ENCODE measurements around the gene EXOC5.
"Not testable (repeated sequence)": the region's sequence is repeated elsewhere in the genome, so short reads cannot be mapped to it uniquely, and the experiment has no call there.

EXOC5 gene

GRCh38 chr14:57268161-57269069, at the start of gene EXOC5, which contains the start of gene AP5M1:
TSS of gene EXOC5 (minus strand) at chr14:57268905. CDS start at chr14:57268648, 257 bp downstream.
TSS of gene AP5M1 (plus strand) at chr14:57268971. CDS start at chr14:57269315, 344 bp downstream.
- DNase-seq, result peak; percentile 89

- DNase-seq, result peak; percentile 60
Measured at GRCh38 chr14:57317248-57317833, 48.6 kb upstream of the EXOC5 start.

GRCh38 chr14:57314396-57315089, 45.8 kb upstream of the EXOC5 start:
- no peak for DNase-seq

- DNase-seq, result no peak
Measured at GRCh38 chr14:57302883-57303282, 34.2 kb upstream of the EXOC5 start.

GRCh38 chr14:57299511-57299910, 30.8 kb upstream of the EXOC5 start:
- DNase-seq, result no peak

- no peak for DNase-seq
Measured at GRCh38 chr14:57297852-57298251, 29.1 kb upstream of the EXOC5 start.

- no peak for DNase-seq
Measured at GRCh38 chr14:57295239-57295638, 26.5 kb upstream of the EXOC5 start.

GRCh38 chr14:57293866-57294837, 25.4 kb upstream of the EXOC5 start:
- no peak for DNase-seq

GRCh38 chr14:57291692-57292647, 23.3 kb upstream of the EXOC5 start:
- DNase-seq, result no peak

GRCh38 chr14:57290751-57291150, 22.0 kb upstream of the EXOC5 start:
- DNase-seq, result no peak

- no peak for DNase-seq
Measured at GRCh38 chr14:57287745-57288144, 19.0 kb upstream of the EXOC5 start.

- DNase-seq, result no peak
Measured at GRCh38 chr14:57277062-57277461, 8.4 kb upstream of the EXOC5 start.

GRCh38 chr14:57275023-57275664, 6.4 kb upstream of the EXOC5 start:
- DNase-seq, result no peak

- no peak for DNase-seq
Measured at GRCh38 chr14:57274551-57274950, 5.8 kb upstream of the EXOC5 start.

GRCh38 chr14:57273236-57273635, 4.5 kb upstream of the EXOC5 start:
- DNase-seq, result no peak

GRCh38 chr14:57266065-57266464, 2.6 kb downstream of the EXOC5 start:
- no peak for DNase-seq

- no peak for DNase-seq
Measured at GRCh38 chr14:57262117-57262516, 6.6 kb downstream of the EXOC5 start.

- no peak for DNase-seq
Measured at GRCh38 chr14:57261604-57262003, 7.1 kb downstream of the EXOC5 start.

GRCh38 chr14:57259672-57260071, 9.0 kb downstream of the EXOC5 start:
- DNase-seq, result no peak

- not testable (repeated sequence) for DNase-seq
Measured at GRCh38 chr14:57258221-57258620, 10.5 kb downstream of the EXOC5 start.

GRCh38 chr14:57254884-57255283, 13.8 kb downstream of the EXOC5 start:
- no peak for DNase-seq
